ENCODE measurements around the gene FAM227B.

GRCh38 chr15:49435174-49435573 is 185.4 kb downstream of the FAM227B start:
- no peak for TF ChIP-seq EZH2 (IDR thresholded peaks at IDR 0.05; ENCODE audit: borderline replicate concordance, low read length)
- TF ChIP-seq CTCF (conservative IDR thresholded peaks at IDR 0.05 in 1 of 2, IDR thresholded peaks at IDR 0.05 in 1 of 2; ENCODE audit: extremely low read depth in 1 of 2, insufficient read depth in 1 of 2, low read depth in 1 of 2, low read length in 2 of 2) = no peak

Measured in mammary epithelial cell (primary cell).